ENCODE measurements around the gene SPATC1L. TPM values are rescaled to one million over a fixed set of nuclear protein-coding genes. Genes with fewer than 3 reads are reported as not detected.
A peak's percentile ranks its signal among the peaks of the same experiment; 100 is the strongest.

Gene SPATC1L
- total RNA-seq, 2 donors from 2014 or later, result 6.2 to 6.9 TPM

DNA sequence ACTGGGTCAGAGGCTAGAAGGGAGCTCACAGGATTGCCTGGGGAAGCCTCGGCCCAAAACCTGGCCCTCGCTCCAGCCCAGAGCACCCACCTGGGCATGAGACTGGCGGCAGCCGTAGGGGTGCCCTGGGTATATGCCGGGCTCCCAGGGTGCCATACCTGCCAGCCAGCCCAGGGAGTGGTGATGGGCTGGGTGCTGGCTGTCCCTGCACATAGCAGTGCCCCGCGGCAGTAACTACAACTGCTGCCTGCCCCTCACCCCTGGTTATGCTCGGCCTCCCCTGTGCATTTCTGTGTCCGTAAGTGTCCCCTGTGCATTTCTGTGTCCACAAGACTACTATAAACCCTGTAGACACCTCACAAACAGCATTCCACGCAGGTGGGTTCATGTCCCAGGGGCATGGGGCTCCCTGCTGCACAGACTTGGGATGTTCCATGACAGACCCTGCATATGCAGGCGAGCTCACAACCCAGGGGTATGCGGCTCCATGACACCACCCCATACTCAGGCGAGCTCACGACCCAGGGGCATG lies 5.8 kb upstream of the SPATC1L start:
- H3K4me1 ChIP-seq, result no peaks in the 10 kb centered on the region
- no peaks in the 10 kb centered on the region for H3K27me3 ChIP-seq
- H3K27ac ChIP-seq, result no peak overlapping the region
- H3K9me3 ChIP-seq, result no peaks in the 10 kb centered on the region
- H3K36me3 ChIP-seq, result peaks cover 8% of the 10 kb centered on the region
- intact Hi-C loops (cut with DNase I), result no loop called here
- TF ChIP-seq, protein P1, sequence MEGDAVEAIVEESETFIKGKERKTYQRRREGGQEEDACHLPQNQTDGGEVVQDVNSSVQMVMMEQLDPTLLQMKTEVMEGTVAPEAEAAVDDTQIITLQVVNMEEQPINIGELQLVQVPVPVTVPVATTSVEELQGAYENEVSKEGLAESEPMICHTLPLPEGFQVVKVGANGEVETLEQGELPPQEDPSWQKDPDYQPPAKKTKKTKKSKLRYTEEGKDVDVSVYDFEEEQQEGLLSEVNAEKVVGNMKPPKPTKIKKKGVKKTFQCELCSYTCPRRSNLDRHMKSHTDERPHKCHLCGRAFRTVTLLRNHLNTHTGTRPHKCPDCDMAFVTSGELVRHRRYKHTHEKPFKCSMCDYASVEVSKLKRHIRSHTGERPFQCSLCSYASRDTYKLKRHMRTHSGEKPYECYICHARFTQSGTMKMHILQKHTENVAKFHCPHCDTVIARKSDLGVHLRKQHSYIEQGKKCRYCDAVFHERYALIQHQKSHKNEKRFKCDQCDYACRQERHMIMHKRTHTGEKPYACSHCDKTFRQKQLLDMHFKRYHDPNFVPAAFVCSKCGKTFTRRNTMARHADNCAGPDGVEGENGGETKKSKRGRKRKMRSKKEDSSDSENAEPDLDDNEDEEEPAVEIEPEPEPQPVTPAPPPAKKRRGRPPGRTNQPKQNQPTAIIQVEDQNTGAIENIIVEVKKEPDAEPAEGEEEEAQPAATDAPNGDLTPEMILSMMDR (IDR thresholded peaks at IDR 0.05), result no peak
- no peak overlapping the region for H3K4me3 ChIP-seq
- DNase-seq, result peak; percentile 12
- no peak overlapping the region for H3K9ac ChIP-seq (ENCODE audit: low read depth in 2 of 2, low read length in 2 of 2)

- DNase-seq, result peak; percentile 20
- H3K9ac ChIP-seq (ENCODE audit: low read depth in 2 of 2, low read length in 2 of 2), result no peak overlapping the region
- no peak overlapping the region for H3K4me3 ChIP-seq
- TF ChIP-seq, protein P1 (IDR thresholded peaks at IDR 0.05), result no peak
- H3K27ac ChIP-seq, result peak overlapping the region; percentile 2
- peaks cover 6% of the 10 kb centered on the region for H3K36me3 ChIP-seq
- intact Hi-C loops (cut with DNase I), result no loop called here
- no peaks in the 10 kb centered on the region for H3K4me1 ChIP-seq
- no peaks in the 10 kb centered on the region for H3K27me3 ChIP-seq
- H3K9me3 ChIP-seq, result no peaks in the 10 kb centered on the region
Observed at GRCh38 chr21:46189213-46189958, 5.1 kb upstream of the SPATC1L start.

GRCh38 chr21:46188226-46189212 lies 4.3 kb upstream of the SPATC1L start:
- H3K4me3 ChIP-seq, result no peak overlapping the region
- H3K27me3 ChIP-seq, result no peaks in the 10 kb centered on the region
- no peaks in the 10 kb centered on the region for H3K36me3 ChIP-seq
- H3K27ac ChIP-seq, result peak overlapping the region; percentile 2
- TF ChIP-seq, protein P1 (IDR thresholded peaks at IDR 0.05), result no peak
- H3K9me3 ChIP-seq, result no peaks in the 10 kb centered on the region
- no peaks in the 10 kb centered on the region for H3K4me1 ChIP-seq
- peak; percentile 34 for DNase-seq
- H3K9ac ChIP-seq (ENCODE audit: low read depth in 2 of 2, low read length in 2 of 2), result no peak overlapping the region
- intact Hi-C loops (cut with DNase I), result no loop called here

DNA sequence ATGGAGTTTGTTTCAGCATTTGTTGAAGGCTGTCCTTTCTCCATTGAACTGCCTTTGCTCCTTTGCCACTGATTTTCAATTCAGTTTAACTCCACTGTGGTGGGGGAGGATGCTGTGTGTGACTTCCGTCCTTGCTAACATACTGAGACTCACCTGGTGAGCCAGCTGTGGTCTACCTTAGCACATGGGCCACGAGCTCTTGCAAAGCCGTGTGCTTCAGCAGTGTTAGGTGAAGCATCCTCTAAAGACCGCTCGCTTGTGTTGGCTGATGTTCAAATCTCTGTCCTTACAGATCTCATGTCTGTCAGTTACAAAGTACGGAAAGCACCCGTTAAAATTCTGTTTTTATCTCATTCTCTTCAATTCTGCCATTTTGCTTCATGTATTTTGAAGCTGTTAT lies 3.6 kb upstream of the SPATC1L start:
- intact Hi-C loops (cut with DNase I), result no loop called here

GRCh38 chr21:46187261-46187660 lies 3.0 kb upstream of the SPATC1L start:
- Histone ChIP-seq H3K27me3 (no peaks in the 10 kb centered on the region), H3K27ac (no peak overlapping the region), H3K4me3 (no peak overlapping the region), H3K9me3 (no peaks in the 10 kb centered on the region), H3K4me1 (no peaks in the 10 kb centered on the region), H3K9ac (ENCODE audit: low read depth in 2 of 2, low read length in 2 of 2) (no peak overlapping the region), H3K36me3 (no peaks in the 10 kb centered on the region)
- intact Hi-C loops (cut with DNase I), result no loop called here
- TF ChIP-seq, protein P1 (IDR thresholded peaks at IDR 0.05), result no peak
- DNase-seq, result no peak

More for the DNA sequence above, 3.6 kb upstream of the SPATC1L start:
- Histone ChIP-seq H3K36me3 (no peaks in the 10 kb centered on the region), H3K9ac (ENCODE audit: low read depth in 2 of 2, low read length in 2 of 2) (no peak overlapping the region), H3K27ac (no peak overlapping the region), H3K4me1 (no peaks in the 10 kb centered on the region), H3K4me3 (no peak overlapping the region), H3K9me3 (no peaks in the 10 kb centered on the region), H3K27me3 (no peaks in the 10 kb centered on the region)
- TF ChIP-seq, protein P1 (IDR thresholded peaks at IDR 0.05), result no peak
- no peak for DNase-seq
